GM21360 (cell line): Measurements from ENCODE around the gene PFKL.

ENCODE experiments used
- ATAC-seq: cut with Tn5 transposase; IDR thresholded peaks from one replicate; pipeline ENCODE4 v1.9.1; 2021; ENCODE audit warnings: mild to moderate bottlenecking, moderate library complexity; ENCODE audit not compliant: unreplicated experiment

PFKL gene

DNA sequence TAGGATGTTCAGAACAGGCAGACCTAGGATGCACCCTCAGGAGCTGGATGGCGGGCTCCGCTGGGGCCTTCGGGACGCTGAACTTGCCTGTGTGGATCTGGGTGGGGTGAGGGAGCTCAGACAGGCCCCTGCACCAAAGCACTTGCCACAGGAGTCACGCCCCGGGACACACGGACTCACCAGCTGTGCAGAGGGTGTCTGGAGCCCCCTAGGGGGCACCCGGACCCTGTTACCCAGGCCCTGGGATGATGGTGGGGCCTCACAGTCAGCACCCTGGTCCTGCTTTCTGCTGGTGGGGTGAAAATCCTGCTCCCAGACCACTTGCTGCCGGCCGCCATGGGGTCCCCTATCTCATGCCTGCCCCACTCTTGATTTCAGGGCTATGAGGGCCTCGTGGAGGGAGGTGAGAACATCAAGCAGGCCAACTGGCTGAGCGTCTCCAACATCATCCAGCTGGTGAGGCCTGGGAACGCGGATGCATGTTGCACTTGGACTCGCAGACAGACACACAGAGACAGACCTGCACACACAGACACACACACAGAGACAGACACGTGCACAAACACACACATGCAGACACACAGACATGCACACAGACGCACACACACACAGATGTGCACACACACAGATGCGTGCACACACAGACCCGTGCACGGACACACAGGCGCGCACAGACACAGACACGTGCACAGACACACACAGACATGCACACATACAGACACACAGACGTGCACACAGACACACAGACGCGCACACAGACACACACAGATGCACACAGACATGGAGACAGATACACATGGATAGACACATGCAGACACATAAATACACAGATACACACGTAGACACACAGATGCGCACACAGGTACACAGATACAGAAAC is 11.0 kb downstream of the PFKL start:
- no peak for ATAC-seq

- no peak for ATAC-seq
These were observed 12.2 kb downstream of the PFKL start for GRCh38 chr21:44312089-44312488.

GRCh38 chr21:44312716-44313115 is 12.9 kb downstream of the PFKL start:
- no peak for ATAC-seq

GRCh38 chr21:44313451-44313850 is 13.6 kb downstream of the PFKL start:
- ATAC-seq: no peak

DNA sequence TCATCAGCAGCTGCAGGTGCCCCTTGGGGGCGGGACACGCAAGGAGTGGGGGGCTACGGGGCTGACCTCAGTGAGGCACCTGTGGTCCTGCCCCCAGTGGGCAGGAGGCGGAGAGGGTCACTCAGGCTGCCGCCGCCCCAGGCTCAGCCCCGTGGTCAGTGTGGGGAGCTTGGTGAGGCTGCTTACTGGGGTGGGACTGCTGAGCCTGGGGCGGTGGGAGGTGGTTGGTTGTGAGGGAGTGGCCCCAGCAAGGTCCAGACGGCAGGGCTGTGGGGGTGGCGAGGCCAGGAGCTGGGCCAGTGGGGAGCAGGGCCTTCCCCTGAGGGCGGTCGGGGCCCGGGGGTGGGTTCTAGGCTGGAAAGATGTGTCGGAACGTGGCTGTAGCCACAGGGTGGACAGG is 14.3 kb downstream of the PFKL start:
- ATAC-seq: no peak

DNA sequence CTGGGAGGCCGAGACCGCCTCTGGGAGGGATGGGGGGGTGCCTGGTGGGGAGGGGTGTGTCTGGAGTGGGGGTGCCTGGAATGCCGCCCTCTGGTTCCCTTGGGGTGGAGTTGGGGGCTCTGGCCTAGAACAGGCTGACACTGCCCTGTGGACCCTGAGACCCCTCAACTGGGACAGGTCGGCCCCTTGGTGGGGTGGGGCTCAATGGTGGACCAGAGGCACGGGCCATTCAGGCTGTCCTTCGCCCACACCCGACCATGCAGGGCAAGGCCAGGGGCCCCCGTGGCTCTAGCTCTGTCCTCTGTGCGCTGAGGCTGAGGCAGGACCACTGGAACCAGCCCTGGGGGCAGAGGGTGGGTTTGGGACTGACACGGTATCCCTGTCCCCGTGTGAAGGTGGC is 14.7 kb downstream of the PFKL start:
- no peak for ATAC-seq

DNA sequence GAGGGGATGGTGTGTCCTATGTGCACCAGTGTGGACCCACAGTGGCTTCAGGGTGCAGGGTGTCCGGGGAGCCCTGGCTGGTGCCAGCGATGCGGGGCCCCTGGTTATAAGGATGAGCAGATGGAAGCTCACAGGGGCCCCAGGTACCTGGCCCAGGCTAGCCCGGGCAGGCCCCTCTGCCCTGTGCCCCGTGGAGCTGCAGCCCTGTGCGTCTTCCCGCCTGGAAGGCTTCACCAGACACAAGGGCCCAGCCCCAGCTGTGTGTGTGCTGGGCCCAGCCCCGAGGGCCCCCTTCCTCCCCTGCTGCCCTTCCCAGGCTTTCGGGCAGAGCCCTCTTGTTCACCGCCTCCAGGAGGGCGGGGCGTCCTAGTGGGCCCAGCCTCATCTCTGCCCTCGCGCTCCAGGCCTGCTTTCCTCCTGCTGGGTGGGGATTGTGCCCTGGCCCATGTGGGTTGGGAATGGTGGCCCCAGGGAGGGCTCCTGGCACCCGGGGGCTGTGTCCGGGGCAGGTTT is 15.9 kb downstream of the PFKL start:
- no peak for ATAC-seq

GRCh38 chr21:44316277-44316900 is 16.5 kb downstream of the PFKL start:
- ATAC-seq: no peak

DNA sequence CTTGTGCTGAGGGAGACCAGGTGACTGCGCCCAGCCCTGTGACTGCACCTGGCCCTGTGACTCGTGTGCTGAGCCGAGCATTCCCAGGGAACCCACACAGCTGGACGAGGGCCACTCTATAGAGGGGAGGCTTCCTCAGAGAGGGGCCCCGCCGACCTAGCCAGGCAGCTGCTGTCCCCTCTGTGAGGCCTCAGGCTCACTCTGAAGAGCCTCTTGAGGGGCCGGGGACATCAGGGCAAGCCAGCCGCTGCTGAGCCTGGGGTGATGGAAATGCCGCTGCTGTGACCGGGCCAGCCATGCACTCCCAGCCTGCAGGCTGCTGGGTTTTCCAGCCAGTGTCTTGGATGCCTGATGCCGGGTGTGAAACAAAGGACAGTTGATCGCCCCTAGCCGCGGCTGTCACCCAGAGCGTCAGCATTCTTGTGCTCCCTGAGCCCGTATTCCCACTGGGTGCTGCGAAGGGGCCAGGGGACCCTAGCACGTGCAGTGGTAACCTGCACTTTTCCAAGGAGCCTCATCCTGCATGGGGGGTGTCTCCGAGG is 17.5 kb downstream of the PFKL start:
- ATAC-seq: no peak

DNA sequence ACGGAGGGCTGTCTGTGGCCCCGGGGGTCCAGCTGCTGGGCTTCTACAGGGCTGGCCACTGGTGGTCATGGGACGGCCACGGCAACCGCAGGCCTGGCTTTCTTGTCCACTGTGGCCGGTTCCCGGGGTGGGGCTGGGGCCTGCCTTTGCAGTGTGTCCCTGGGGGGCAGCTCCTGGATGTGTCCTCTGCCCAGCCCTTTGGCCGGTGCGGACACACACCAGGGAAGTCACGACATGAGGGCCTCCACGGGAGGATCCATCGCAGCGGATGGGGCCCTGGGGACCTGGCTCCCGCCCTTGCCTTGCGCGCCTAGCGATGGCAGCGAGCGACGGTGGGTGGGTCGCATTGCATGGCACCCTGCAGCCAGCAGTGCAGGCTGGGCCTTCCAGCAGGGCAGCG is 18.0 kb downstream of the PFKL start:
- ATAC-seq: no peak

- no peak for ATAC-seq
These were observed 18.8 kb downstream of the PFKL start for GRCh38 chr21:44318489-44319285.

DNA sequence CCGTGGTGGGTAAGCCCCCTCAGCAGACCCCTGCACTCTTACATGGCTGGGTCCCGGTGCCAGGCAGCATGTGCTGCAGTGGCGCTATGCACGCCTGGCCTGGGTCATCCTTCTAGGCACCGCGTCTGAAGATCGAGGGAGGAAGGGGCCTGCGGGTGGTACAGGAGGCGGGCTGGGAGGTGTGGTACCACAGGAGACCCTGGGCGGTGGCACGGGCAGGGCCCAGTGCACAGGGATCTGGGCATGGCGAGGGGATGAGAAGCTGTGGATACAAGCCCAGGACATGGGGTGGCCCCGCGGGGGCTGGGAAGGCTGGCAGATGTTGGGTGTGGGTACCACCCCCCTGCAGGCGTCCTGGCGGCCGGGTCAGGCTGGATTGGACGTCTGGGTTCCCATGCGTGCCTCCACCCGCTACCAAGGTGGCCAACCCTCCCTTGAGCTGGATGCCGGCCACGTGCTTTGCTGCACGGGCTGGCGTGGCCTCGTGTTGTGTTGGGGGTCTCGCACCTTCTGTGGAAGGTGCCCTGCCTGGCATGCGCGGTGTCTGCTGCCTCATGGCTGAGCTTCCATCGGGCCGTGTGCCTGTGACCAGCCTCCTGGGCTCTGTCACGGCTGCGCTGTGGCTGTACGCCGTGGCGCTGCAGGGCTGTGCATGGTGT is 19.7 kb downstream of the PFKL start:
- ATAC-seq: no peak

- no peak for ATAC-seq
These were observed 21.0 kb downstream of the PFKL start for GRCh38 chr21:44320847-44321246.

DNA sequence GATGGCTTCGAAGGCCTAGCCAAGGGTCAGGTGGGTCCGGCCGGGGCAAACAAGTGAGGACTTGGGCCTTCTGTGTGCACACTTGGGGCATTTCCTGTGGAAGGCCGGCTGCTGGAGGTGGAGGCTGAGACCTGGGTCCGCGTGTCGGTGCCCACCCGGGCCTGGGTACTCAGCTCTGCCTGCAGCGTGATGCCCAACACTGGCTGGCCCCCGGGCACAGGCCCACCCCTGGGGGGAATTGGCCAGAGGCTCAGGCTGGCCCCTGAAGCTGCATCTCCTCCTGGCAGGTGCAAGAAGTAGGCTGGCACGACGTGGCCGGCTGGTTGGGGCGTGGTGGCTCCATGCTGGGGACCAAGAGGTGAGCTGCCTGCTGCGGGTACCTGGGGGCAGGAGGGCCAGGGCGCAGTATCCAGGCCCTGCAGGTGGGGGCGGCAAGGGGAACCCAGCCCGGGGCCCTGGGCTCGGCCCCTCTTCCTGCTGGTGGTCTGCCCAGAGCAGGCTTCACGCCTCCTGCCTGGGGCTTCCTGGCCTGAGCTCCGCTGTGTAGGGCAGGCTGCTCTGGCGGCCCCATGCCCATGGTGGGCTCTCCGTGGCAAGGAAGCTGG is 22.1 kb downstream of the PFKL start:
- ATAC-seq: no peak

DNA sequence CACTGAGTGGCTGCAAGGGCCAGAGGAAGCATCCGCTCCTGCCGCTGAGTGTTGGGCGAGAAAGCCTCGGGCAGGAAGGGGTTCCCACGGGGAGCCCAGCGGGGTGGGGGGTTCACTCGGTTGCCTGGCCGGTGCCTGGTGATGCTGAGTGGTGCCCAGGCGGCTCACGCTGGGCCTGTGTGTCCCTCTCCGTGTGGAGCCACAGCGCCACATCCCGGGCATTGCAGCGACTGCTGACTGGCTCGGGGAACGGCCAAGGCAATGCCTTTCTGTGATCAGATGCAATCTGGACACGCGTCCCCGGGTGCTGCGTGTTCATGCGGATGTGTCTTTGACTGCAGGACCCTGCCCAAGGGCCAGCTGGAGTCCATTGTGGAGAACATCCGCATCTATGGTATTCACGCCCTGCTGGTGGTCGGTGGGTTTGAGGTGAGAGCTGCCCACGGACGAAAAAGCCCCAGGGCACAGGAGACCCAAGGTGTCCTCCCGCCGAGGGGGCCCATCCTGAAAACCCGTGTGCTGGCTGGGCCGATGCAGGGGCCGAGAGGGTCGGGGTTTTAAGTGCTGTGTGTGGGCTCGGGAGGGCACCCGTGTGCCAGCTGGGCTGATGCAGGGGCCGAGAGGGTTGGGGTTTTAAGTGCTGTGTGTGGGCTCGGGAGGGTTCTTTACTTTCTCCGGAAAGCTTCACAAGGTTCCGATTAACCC is 22.9 kb downstream of the PFKL start:
- no peak for ATAC-seq

GRCh38 chr21:44323591-44323990 is 23.7 kb downstream of the PFKL start:
- no peak for ATAC-seq

- ATAC-seq: no peak
These were observed 24.4 kb downstream of the PFKL start for GRCh38 chr21:44324106-44324853.

- ATAC-seq: no peak
These were observed 24.9 kb downstream of the PFKL start for GRCh38 chr21:44324854-44325107.
